Stimulated activated CD4-positive, alpha-beta T cell treated with anti-CD3 and anti-CD28 coated beads, Interleukin-12 subunit alpha, Interleukin-12 subunit beta, amount 100 ng/mL, for 4 hours (primary cell): ENCODE results near the gene CRCP.
"Not testable (repeated sequence)": the region's sequence is repeated elsewhere in the genome, so short reads cannot be mapped to it uniquely, and the experiment has no call there.

Experiments
- DNase-seq: peaks from one replicate; pipeline ENCODE4 v3.0.0-alpha.2; 2020

CRCP gene

DNA sequence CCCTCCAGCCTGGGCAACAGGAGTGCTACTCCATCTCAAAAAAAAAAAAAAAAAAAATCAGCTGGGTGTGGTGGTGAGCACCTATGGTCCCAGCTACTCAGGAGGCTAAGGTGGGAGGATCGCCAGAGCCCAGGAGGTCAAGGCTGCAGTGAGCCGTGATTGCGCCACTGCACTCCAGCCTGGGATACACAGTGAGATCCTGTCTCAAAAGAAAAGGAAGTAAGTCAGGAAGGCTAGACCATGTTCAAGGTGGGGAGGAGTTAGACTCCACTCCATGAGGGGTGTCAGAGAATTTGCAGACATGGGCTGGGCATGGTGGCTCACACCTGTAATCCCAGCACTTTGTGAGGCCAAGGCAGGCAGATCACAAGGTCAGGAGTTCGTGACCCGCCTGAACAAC is 6.2 kb upstream of the CRCP start:
- DNase-seq: not testable (repeated sequence)

DNA sequence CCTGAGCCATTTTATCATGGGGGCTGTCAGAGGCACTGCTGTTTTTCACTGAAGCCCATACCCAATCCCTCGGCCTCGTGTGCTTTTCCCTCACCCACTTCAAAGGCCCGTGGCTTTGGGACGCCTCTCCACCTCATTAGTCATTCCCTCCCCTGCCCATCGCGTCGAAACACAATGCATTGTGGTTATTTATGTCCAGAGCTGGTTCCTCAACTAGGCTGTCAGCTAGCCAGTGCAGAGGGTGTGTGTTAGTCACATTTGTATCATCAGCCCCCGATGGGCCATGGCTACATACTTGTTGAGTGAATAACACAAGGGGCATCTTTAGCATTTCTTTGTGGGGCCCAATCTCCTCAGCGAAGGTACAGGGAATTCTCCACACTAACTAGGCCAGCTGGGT is 3.8 kb upstream of the CRCP start:
- DNase-seq: no peak

DNA sequence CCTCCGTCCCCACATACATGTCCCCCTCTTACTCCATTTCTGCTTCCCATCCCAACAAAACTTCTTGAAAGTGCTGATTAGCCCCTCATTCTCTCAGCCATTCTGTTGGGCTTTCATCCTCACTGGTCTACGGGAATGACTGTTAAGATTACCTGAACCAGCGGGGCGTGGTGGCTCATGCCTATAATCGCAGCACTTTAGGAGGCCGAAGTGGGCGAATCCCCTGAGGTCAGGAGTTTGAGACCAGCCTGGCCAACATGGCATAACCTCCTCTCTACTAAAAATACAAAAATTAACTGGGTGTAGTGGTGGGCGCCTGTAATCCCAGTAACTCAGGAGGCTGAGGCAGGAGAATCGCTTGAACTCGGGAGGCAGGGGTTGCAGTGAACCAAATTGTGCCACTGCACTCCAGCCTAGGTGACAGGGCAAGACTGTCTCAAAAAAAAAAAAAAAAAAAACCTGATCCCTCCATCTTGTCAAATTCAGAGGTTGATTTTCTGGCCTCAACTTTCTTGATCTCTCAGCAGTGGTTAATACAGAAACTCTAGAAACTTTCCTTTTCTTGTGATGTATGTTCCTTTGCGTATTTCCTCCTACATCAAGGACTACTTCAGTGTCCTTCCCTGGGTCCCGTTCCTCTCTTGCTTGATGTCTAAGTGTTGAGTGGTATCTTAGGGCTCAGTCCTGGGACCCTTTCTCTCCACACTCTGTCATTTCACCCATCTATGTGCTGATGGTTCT is 2.2 kb downstream of the CRCP start:
- not testable (repeated sequence) for DNase-seq

DNA sequence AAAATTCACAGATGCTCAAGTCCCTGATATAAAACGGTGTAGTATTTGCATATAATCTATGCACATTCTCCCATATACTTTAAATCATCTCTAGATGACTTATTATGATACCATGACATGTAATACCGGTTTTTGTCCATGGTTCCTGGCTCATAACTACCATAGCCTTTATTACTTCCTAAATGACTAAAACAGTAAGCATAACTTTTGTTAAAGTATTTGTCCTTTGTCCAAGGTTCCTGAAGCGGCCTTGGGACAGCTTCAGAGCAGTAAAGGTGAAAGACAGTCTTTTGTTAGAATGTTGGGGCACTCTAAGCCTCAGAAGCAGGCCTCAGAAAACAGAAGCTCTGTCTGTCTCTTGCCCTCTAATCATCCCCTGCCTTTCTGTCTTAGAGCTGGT is 4.0 kb downstream of the CRCP start:
- DNase-seq: no peak

DNA sequence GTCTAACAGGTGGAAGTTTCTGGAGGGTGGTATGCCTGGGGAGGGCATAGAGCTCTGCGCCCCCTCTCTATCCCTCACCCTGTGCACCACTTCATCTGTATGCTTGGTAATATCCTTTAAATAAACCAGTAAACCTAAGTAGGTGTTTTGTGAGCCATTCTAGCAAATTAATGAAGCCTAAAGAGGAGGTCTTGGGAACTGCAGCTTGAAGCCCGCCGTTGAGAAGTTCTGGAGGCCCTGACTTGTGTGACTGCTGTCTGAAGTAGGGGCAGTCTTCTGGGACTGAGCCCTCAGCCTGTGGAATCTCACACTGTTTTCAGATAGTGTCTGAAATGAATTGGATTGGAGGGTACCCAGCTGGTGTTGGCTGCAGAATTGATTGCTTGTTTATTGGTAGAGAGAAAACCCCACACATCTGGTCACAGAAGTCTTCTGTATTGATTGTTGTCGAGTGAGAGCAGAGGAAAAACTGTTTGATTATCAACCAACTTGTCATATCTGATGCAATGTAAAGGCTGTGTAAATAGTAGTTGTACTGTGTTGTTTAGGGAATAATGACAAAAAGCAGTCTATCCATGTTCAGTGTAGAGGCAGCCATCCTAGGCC is 4.7 kb downstream of the CRCP start:
- DNase-seq: no peak

DNA sequence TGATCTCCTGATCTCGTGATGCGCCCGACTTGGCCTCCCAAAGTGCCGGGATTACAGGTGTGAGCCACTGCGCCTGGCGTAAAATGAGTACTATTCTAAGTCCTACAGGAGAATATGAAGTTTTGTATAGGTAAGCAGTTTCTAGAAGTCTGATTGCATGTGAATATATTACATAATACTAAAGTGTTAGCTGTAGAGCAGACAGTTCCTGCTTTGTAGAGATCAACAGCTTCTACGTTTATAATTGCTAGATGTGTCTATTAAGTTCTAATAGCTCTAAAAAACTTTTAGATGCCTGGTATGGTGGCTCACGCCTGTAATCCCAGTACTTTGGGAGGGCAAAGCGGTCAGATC is 8.5 kb downstream of the CRCP start:
- no peak for DNase-seq

DNA sequence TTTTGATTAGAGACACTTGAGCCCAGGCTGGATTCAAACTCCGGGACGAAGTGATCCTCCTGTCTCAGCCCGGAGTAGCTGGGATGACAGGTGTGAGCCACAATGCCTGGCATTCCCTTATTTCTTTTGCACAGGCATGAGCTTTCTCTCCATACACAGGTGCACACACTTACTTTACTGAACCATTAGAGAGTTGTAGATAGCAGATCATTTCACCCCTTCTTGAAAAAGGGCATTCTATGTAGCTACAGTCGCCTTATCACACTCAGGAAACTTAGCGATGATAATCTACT is 9.9 kb downstream of the CRCP start:
- DNase-seq: not testable (repeated sequence)

DNA sequence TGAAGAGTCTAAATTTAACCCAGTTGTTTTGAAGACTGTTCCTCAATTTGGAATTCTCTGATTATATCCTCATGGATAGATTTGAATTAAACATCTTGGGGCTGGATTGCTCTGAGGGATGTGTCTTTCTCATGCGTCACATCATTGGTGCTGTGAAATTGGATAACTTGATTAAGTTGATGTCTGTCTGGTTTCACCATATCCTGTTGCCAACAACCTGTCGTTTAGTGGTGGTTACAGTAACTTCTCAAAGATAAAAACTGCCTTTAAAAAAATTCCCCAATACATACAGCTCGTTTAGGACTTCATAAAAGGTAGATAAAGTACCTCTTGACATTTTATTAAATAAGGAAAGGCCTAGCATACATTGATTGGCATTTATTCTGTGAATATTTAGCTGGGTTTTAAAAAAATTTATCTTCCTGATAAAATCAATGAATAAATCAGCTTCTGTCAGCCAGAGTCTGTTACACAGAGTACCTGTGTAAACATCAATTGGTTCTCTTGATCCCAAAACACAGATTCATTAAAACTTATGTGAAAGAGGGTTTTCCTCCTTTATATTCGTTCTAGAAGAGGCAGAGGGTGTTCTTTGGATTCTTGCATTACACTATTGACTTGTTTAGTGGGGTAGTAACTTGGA is 10.5 kb downstream of the CRCP start:
- no peak for DNase-seq

DNA sequence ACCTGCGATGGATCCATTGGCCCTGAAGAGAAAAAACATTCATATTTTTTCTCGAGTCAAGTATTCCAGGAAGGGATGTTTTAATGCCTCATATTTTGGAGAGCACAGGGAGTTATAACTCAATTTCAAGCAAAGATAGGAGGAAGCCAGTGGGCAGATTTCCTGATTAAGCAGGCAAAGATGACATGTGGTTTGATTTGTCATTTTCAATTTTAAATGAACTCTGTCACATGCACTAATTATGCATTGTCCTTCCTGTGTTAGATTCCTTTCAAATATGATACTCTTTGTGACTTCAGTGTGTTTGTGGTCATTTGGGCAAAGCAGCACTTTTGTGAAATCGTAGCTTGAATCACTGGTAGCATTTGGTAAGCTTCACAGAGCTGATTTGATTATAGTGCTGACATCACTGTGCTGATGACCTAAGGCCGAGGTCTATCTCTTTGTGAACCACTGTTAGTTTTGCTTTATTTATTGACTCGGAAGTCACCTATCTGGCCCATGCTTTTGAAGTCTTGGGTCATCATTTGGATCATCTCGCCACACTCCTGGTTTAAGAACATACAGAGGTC is 11.2 kb downstream of the CRCP start:
- DNase-seq: not testable (repeated sequence)

DNA sequence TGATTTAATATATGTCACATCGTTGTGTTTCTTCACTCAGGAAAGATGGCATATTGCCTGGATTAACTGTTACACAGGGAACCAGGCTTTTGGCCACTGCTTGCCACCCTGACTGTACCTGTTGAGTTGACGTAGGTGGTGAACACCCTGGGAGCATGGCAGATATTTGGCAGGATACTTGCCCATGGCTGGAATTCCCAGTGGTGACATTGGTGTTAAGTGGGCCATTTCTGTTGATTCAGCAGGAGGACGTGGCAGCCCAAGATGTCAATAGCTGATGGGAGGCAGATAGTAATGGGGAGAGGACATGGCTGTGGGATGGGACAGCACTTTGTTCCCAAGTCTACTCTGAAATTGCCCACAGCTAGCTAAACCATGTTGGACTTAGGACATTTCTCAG is 12.5 kb downstream of the CRCP start:
- not testable (repeated sequence) for DNase-seq

DNA sequence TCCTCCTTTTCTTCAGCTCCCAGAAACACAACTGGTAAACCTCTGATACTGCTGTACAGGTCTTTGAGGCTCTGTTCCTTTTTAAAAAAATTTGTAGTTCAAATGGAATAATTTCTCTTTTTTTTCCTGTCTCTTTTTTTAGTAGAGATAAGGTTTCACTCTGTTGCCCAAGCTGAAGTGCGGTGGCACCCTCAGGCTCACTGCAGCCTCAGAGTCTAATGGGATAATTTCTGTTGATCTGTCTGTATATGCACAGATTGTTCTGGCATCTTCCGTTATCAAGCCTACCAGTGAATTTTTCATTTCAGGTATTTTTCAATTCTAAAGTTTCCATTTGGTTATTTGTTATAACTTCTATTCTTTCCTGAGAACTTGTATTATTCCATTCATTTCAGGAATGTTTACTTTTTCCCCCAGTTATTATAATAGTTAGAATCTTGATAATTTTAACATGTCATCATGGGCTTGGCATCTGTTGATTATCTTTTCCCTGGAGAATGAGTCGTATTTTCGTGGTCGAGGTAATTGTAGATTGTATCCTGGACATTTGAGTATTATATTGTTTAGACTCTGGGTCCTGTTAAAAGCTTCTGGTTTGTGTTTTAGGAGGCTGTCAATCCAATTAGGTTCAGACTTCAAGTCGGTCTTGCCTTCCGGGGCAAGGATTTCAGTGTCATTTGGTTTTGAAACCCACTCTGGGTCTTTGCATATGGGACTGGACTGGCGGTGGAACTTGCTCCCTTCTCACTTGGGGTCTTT is 24.5 kb downstream of the CRCP start:
- DNase-seq: no peak

DNA sequence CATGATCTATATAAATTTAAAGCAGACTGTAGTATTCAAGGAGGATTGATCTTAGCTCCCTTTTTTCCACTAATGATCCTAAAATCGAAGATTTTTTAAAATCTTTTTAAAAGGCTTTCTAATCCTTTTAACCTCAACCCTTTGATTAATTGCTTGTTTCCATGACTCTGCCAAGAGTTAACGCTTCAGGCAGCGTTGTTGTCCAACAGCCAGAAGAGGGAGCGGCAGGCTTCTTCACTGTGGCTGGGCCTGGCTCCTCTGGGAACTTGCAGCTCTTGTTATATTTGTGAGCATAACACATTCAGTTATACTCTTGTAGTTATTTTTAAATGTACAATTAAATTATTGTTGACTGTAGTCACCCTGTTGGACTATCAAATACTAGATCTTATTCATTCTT is 26.3 kb downstream of the CRCP start:
- no peak for DNase-seq

DNA sequence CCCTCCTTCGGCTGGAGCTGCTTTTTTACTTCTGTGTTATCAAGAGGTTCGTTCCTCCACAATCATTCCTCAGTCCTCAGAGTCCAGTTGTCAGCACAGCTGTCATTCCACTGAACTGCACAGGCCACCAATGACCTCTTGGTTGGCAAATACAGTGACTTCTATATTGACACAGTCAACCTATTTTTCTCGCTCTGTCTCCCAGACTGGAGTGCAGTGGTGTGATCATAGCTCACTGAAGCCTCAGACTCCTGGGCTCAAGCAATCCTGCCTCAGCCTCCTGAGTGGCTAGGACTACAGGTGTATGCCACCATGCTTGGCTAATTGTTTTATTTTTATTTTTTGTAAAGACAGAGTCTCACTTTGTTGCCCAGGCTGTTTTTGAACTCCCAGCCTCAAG is 27.7 kb downstream of the CRCP start:
- DNase-seq: no peak

DNA sequence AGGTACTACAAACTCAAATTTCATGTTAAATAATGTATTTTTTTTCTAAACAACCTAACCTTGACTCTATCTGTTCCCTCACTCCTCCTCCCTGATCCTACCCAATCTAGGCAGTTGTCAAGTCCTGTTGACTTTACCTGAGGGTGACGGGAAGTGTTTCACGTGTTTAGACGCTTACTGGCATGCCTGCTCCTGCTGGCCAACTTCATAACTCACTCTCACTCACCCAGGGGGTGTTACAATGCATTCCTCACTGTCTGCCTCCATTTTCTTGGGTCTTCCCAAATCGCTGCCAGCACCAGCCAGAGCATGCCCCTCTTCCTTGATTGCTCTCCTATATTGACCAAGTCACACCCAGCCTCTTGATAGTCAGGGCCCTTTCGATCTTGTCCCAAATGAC is 28.3 kb downstream of the CRCP start:
- no peak for DNase-seq

DNA sequence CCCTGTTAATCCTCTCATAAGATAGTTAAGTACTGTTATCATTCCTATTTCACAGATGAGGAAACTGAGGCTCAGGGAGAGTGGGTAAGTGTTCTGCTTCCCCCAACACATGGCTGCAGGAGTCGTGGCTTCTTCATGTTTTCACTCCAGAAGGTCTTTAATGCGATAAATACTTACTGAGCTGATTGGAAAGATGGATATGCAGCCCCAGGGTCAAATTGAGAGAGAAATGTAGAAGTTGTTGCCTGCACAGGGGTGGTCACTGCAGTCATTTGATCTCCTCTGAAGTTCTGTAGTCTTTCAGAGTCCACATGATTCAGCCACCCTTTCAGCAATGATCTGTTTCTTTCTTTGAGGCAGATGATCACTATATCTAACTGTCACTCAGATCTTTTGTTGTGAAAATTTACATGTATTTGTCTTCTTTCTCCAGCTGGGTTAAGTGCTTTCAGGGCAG is 29.3 kb downstream of the CRCP start:
- no peak for DNase-seq

DNA sequence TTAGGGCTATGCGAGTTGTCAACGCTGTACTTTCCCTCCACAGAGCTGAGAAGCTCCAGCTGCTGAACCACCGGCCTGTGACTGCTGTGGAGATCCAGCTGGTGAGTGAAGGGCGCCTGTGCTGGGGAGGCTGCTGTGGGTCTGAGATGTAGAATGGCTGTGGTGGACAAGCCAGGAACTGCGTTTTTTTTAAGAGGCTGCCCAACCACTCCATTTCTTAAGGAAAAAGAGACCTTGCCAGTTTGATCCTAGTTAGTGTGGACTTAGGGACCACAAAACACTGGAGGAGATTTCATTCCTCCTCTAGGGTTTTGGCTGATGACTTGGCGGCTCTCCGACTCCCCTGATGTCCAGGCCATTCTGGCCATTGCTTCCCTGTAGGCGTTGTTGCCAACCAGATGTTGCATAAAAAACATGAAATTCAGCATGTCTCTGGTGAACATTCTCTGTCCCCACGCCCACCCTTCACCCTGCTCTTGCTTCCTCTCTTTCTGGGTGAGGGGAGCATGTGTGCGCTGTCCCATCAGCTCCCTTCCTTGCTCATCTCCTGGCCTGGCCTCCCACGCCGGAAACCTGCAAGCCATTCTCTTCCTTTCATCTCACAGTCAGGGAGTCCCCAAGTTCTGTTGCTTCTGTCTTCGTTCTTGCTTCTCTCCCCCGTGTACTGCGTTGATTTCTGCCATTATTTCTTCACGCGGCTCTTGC is 30.9 kb downstream of the CRCP start:
- no peak for DNase-seq

DNA sequence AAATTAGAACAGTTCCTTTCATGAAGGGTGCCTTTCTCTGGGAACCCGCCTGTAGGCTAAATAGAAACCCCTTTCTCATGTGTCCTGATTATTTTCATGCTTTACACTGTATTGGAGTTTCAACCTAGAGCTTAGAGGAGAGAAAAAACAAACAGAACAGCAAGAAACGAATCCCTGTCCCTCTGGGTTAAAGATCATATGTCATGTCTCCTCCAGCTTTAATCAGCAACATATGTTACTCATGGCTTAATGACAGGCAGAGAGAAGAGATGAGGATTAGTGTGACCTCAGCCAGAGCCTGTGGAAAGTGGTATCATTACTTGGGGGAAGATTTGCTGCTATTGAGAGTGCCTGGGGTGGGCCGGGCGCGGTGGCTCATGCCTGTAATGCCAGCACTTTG is 32.1 kb downstream of the CRCP start:
- DNase-seq: no peak

DNA sequence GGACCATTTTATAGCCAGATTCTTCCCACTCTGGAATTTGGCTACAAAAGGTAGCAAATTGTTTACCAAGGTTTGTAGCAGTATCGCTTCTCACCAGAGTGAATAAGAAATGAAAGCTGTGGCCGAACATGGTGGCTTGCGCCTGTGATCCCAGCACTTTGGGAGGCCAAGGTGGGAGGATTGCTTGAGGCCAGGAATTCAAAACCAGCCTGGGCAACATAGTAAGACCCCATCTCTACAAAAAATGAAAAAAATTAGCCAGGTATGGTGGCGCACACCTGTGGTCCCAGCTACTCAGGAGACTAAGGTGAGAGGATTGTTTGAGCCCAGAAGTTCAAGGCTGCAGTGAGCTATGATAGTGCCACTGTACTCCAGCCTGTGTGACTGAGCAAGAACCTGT is 33.0 kb downstream of the CRCP start:
- DNase-seq: not testable (repeated sequence)

DNA sequence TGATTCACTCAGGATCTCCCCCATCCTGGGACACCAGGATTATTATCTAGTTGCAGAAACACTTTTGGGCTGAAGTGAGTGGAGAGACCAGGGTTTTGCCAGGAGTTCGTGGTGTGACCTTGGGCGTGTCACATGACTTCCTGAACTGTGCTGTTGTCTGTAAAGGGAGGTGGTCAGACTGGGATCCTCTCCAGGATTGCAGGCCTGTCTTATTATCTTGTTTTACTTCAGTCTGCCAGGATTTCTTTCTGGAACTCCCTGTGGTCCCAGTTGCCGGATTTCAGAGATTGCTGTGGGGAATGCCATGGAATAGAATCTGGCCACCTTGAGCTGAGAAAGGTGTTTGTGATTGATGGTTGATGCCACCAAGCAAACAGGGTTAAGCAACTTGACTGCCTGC is 35.8 kb downstream of the CRCP start:
- no peak for DNase-seq

DNA sequence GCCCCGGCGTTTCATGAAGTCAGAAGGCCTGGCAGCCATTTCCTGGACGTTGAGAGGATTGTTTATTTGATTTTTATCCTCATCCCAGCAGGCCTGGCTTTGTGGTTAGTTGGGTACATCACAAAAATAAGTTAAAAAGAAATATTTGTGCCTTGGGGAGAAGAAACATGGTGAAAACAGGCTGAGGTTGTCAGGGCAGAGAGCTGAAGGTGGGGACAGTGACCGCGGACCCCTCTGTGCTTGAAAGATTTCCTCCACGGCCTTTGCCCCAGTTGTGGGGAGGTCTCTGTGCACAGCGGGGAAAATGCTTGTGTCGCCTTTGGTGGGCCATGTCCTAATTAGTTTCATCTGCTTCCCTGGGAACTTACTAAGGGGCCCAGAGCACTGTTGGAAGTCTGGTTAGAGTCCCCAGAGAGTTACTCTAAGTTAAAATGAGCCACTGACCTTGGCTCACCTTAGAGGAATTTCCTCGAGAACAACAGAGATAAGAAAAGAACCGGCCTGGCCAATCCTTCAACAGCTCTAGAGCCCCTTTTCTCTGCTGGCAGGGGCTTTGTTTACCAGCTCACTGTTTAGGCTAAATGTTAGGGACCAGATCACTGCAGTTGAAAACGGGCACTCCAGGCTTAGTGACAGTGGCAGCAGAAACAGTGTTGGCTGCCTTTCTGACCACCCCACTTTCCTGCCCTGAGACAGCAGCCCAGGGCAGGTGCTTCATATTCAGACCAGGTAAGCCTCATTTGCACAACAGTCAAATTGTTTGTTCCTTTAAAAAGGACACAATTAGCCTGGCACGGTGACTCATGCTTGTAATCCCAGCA is 37.9 kb downstream of the CRCP start:
- DNase-seq: no peak

DNA sequence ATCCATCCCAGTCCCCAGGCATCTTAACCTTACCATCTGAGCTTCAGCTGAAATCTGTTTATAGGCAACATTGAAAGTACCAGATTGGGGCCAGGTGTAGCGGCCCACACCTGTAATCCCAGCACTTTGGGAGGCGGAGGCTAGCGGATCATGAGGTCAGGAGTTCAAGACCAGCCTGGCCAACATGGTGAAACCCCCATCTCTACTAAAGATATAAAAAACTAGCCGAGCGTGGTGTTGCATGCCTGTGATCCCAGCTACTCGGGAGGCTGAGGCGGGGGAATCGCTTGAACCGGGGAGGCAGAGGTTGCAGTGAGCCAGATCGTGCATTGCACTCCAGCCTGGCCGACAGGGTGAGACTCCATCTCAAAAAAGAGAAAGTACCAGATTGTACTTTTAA is 39.0 kb downstream of the CRCP start:
- DNase-seq: no peak

DNA sequence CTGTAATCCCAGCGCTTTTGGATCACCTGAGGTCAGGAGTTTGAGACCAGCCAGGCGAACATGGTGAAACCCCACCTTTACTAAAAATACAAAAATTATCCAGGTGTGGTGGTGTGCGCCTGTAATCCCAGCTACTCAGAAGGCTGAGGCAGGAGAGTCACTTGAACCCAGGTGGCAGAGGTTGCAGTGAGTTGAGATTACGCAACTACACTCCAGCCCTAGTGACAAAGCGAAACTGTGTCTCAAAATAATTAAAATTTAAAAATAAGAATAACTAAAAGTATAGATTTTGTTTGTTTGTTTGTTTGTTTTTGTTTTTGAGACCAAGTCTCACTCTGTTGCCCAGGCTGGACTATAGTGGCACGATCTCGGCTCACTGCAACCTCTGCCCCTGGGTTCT is 41.4 kb downstream of the CRCP start:
- DNase-seq: not testable (repeated sequence)
